ENCODE measurements around the gene MAGI1.

The MAGI1 gene

GRCh38 chr3:65497236-65497635 is 541.5 kb downstream of the MAGI1 start:
- no peak overlapping the region for H3K4me3 ChIP-seq (ENCODE audit: low read length)
- no peak for DNase-seq (ENCODE audit: low read depth)
- no peak for TF ChIP-seq CTCF (IDR thresholded peaks at IDR 0.05; ENCODE audit: insufficient read depth, low read depth, low read length, missing control alignments)

- DNase-seq (ENCODE audit: low read depth), result no peak
- TF ChIP-seq CTCF (IDR thresholded peaks at IDR 0.05; ENCODE audit: insufficient read depth, low read depth, low read length, missing control alignments), result no peak
Observed at GRCh38 chr3:65493938-65494337, 544.8 kb downstream of the MAGI1 start.

GRCh38 chr3:65493371-65493882 is 545.3 kb downstream of the MAGI1 start:
- no peak for TF ChIP-seq CTCF (IDR thresholded peaks at IDR 0.05; ENCODE audit: insufficient read depth, low read depth, low read length, missing control alignments)
- no peak overlapping the region for H3K4me3 ChIP-seq (ENCODE audit: low read length)
- DNase-seq (ENCODE audit: low read depth), result no peak

More at GRCh38 chr3:65493938-65494337, 544.8 kb downstream of the MAGI1 start:
- no peak overlapping the region for H3K4me3 ChIP-seq (ENCODE audit: low read length)

- no peak for TF ChIP-seq CTCF (IDR thresholded peaks at IDR 0.05; ENCODE audit: insufficient read depth, low read depth, low read length, missing control alignments)
- H3K4me3 ChIP-seq (ENCODE audit: low read length), result no peak overlapping the region
- no peak for DNase-seq (ENCODE audit: low read depth)
Observed at GRCh38 chr3:65492249-65492648, 546.5 kb downstream of the MAGI1 start.

GRCh38 chr3:65490114-65490513 is 548.6 kb downstream of the MAGI1 start:
- no peak for TF ChIP-seq CTCF (IDR thresholded peaks at IDR 0.05; ENCODE audit: insufficient read depth, low read depth, low read length, missing control alignments)
- DNase-seq (ENCODE audit: low read depth), result no peak
- H3K4me3 ChIP-seq (ENCODE audit: low read length), result no peak overlapping the region

GRCh38 chr3:65489253-65489652 is 549.5 kb downstream of the MAGI1 start:
- TF ChIP-seq CTCF (IDR thresholded peaks at IDR 0.05; ENCODE audit: insufficient read depth, low read depth, low read length, missing control alignments), result no peak
- no peak overlapping the region for H3K4me3 ChIP-seq (ENCODE audit: low read length)
- DNase-seq (ENCODE audit: low read depth), result no peak

DNA sequence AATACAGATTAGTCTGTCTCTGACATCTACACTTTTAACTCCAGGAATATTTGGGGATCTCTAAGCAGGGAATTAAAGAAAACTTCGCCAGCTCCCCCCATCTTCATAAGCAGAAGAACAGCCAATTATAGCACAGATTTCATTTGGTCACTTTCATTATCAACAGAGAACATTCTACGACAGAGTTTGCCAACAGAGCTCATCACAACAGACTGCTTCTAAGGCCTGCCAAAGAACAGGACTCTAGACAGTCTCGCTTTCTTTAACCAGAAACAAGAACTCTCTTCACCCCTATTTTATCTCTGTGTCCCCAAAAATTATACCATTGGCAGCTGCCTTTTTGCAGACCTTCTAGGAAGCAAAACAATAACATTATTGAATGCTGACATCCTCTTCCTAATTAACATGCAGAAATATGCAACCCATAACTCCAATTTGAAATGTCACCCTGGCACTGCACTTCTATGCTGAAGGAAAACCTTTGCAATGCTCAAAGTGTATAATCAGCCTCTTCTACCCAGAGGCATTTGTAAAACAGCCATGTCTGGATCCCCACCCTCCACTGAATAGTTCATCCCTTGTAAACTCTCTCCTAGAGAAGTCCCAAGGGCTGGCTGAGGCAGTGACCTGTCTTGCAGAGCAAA is 552.8 kb downstream of the MAGI1 start:
- TF ChIP-seq CTCF (IDR thresholded peaks at IDR 0.05; ENCODE audit: insufficient read depth, low read depth, low read length, missing control alignments), result no peak
- no peak for DNase-seq (ENCODE audit: low read depth)
- no peak overlapping the region for H3K4me3 ChIP-seq (ENCODE audit: low read length)

Measured in epithelial cell of esophagus (primary cell).